ENCODE measurements around the gene CNTRL.
"Not testable (repeated sequence)": the region's sequence is repeated elsewhere in the genome, so short reads cannot be mapped to it uniquely, and the experiment has no call there.

The CNTRL gene

GRCh38 chr9:121073038-121073437 is 1.7 kb upstream of the CNTRL start:
- DNase-seq: no peak

- DNase-seq: peak in 1 of 2 experiments; percentile 7
Observed at GRCh38 chr9:121075251-121076036, 689 bp downstream of the CNTRL start.

- DNase-seq: no peak
Observed at GRCh38 chr9:121082075-121082474, 7.3 kb downstream of the CNTRL start.

- no peak for DNase-seq
Observed at GRCh38 chr9:121085661-121086060, 10.9 kb downstream of the CNTRL start.

- no peak for DNase-seq
Observed at GRCh38 chr9:121088576-121088975, 13.8 kb downstream of the CNTRL start.

GRCh38 chr9:121090743-121091142 is 16.0 kb downstream of the CNTRL start:
- not testable (repeated sequence) for DNase-seq

GRCh38 chr9:121095057-121095456 is 20.3 kb downstream of the CNTRL start:
- DNase-seq: no peak

GRCh38 chr9:121098567-121099198 is 23.9 kb downstream of the CNTRL start:
- no peak for DNase-seq

DNA sequence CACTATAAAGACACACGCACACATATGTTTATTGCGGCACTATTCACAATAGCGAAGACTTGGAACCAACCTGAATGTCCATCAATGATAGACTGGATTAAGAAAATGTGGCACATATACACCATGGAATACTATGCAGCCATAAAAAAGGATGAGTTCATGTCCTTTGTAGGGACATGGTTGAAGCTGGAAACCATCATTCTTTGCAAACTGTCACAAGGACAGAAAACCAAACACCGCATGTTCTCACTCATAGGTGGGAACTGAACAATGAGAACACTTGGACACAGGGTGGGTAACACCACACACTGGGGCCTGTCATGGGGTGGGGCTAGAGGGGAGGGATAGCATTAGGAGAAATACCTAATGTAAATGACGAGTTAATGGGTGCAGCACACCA is 29.3 kb downstream of the CNTRL start:
- DNase-seq: not testable (repeated sequence)

GRCh38 chr9:121105531-121105930 is 30.8 kb downstream of the CNTRL start:
- no peak for DNase-seq

DNA sequence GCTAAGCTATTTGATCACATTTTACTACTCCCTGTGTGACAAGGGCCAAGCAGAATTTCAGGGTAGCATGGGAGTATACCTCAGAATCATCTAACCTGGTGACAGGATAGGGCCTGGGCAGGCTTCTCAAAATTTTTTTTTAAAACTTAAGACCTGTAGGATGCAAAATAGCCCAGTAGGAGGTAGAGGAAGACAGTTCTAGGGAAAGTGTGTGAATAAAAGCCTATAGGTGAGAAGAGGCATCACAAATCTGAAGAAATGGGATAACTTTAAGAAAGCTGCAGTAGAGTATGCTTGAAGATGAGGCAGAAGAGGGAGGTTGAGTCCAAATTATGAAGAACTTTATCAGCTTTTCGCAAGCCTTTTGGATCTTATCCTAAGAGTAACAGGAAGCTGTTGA is 32.3 kb downstream of the CNTRL start:
- no peak for DNase-seq

- DNase-seq: no peak
Observed at GRCh38 chr9:121107881-121108280, 33.1 kb downstream of the CNTRL start.

DNA sequence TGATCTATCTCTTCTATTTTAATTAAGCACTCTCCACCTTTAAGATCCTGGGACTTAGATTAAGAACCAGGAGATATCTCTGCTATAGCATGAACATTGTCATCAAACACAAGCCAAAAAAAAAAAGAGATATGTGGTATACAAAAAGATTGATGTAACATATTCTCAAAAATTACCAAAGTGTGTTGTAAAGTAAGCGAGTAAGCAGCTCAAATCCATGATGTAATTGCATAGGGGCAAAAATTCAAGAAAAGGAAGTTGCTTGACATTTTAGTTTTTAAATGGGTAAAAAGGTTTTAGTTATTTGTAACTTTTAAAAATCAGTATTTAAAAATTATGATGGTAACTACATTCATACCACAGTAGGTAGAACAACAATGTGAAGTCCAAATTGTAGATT is 40.7 kb downstream of the CNTRL start:
- no peak for DNase-seq

DNA sequence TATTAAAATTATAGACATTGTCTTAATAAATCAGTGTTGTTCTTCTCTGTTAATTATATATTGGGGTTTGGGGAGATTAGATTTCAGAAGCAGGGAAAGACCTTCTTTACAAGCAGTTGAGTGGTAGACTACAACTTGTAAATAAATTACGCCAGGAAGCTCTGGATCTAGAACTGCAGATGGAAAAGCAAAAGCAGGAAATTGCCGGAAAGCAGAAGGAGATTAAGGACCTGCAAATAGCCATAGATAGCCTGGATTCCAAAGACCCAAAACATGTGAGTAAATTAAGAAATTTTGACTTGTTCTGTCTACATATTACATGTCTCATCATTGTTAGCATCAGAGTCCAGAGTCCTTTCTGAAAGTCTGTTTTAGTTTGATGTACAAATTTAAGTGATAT is 43.5 kb downstream of the CNTRL start:
- DNase-seq: no peak

- DNase-seq: no peak
Observed at GRCh38 chr9:121120386-121120785, 45.6 kb downstream of the CNTRL start.

- peak; percentile 88 to 94 for DNase-seq
Observed at GRCh38 chr9:121121582-121122087, 46.9 kb downstream of the CNTRL start.

- peak in 1 of 2 experiments; percentile 9 for DNase-seq
Observed at GRCh38 chr9:121122246-121123032, 47.7 kb downstream of the CNTRL start.

DNA sequence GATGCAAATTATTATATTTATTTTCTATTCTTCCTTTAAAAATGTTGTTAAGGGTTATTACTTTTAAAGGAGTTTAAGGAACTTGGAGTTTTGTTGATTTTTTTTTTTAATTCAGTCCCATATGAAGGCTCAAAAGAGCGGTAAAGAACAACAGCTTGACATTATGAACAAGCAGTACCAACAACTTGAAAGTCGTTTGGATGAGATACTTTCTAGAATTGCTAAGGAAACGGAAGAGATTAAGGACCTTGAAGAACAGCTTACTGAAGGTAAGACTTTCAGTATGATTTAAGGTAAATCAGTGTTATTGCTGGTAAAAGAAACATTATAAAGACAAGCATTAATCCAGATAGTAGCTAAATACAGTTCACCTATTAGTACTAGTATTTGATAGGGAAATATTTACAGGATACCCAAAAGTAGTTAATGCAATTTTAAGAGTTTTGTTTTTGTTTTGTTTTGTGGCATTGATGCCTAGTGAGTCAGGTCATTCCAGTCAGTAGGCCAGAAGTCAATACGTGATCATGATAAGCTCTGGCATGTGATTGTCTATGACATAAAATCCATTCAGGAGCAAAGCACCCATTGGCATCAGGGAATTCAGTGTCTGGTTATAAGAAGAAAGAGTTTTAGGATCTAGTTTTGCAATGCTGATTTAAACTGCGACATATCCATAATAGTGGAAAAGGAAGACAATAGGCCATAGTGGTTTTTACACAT is 49.2 kb downstream of the CNTRL start:
- no peak for DNase-seq

GRCh38 chr9:121125590-121125989 is 50.8 kb downstream of the CNTRL start:
- no peak for DNase-seq

DNA sequence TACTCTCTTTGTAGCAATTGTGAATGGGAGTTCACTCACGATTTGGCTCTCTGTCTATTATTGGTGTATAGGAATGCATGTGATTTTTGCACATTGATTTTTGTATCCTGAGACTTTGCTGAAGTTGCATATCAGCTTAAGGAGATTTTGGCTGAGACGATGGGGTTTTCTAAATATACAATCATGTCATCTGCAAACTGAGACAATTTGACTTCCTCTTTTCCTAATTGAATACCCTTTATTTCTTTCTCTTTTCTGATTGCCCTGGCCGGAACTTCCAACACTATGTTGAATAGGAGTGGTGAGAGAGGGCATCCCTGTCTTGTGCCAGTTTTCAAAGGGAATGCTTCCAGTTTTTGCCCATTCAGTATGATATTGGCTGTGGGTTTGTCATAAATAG is 54.6 kb downstream of the CNTRL start:
- not testable (repeated sequence) for DNase-seq

GRCh38 chr9:121133104-121133816 is 58.5 kb downstream of the CNTRL start:
- peak; percentile 39 to 55 for DNase-seq

- DNase-seq: no peak
Observed at GRCh38 chr9:121135642-121136041, 60.9 kb downstream of the CNTRL start.
